CD1c-positive myeloid dendritic cell (primary cell): ENCODE measurements around the gene LENEP.
A peak's percentile ranks its signal among the peaks of the same experiment; 100 is the strongest.

ENCODE experiments used
- DNase-seq: peaks from one replicate; pipeline ENCODE4 v3.0.0-alpha.2; 2016; ENCODE audit errors: extremely low spot score

The LENEP gene

DNA sequence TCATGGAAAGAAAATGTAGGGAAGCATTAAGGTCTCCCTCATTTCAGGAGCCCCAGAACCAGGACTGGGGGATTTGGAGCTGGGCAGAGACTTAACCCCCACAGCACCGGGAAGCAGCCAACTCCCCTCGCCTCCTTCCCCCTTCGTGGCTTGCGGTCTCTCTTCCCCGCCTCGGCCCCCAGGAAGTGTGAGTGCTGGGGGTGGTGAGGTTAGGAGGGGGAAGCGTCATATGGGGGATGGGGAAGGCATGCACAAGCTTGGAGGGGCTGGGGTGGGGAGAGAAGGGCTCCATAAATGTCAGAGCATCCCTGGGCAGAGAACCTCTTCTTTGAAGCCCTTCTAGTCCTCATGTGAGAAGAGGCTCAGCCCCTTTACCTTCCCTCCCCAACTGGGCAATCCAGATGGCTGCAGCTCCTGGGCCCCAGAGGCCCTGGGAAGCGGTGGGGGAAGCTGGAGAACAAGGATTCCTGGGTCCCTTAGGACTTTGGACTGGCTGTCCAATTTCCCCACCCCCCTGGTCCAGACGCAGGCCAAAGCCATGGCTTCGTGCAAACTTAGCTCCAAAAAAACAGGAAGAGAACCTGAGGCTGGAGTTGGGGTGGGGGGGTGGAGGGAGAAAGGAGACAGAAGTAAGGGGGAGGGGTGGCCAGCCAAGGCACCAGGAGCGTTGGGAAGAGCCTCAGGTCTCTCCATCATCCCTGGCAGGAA is 17.0 kb downstream of the LENEP start:
- peak; percentile 50 for DNase-seq

DNA sequence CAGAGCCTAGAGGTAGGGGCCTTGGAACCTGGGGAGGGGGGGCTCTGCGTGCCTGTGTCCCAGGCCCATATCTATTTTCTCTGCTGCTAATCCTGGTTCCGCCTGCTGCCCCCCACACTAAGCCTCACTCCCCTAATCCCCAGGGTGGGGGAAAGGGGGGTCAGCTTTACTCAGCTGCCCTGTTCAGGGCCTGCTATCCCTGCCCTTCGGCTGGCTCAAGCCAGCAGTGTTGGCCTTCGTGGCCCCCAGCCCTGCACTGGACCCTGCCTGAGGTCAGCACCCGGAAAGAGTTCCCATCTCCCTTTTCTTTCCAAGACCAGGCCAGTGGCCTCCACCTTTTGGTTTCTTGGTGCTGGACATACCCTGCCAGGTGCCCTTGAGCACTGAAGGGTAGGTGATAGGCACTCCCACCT is 17.6 kb downstream of the LENEP start:
- DNase-seq, result no peak

- no peak for DNase-seq
These were observed 18.1 kb downstream of the LENEP start for GRCh38 chr1:155011437-155012025.

DNA sequence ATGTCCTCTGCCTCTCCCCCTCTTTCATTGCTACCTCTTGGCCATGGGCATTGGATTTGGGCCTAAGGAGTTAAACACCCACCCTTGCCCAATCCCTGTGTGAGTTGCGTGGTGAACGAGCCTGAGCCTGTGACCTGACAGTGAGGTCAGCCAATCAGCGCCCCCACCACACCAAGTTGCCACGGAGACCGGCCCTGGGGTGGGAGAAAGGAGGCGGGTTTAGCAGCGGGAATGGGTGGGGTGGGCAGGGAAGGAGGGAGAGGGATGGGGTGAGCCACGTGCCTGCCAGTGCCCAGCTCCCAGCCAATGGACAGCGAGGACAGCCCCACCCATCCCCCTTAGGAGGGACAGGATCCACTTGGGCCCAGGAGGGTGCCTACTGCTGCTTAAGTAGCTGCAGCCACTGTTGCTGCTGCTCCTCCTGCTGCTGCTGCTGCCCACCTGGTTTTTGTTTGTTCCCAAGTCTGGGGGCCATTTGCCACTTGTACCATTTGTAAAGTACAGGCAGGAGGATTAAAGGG is 18.7 kb downstream of the LENEP start:
- DNase-seq, result peak; percentile 71

DNA sequence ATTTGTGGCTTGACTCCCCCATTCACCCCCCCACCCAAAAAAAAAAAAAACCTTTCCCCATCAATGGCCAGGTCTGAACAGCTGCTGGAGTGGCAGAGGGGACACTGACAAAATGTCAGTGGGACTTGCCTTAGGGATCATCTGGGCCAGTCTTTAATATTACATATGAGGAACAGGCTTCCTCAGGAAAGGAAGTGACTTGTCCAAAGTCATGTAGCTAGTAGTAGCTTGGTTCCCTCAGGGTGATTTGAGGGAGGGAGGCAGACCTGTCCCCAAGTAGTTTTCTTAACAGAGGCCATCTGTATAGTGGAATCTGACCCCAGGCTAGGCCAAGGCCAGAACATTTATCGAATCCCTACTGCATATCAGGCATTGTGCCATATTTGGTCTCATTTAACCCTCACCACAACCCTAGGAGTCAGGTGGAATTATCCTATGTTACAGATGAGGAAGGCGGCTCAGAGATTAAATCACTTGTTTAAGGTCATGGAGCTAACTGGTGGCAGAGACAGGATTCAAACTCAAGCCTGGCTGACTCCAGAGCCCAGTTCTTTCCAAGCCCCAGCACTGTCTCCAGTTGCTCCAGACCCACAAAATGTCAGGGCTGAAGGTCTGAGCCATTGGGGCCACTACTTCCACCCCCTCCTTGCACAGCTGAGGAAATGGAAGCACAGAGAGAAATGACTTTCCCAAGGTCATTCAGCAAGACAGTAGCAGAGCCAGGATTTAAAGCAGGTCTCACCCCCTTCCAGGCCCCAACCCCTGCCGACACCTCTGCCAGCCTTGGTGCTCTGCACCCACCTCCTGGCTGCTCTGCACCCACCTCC is 19.6 kb downstream of the LENEP start:
- peak; percentile 51 for DNase-seq

DNA sequence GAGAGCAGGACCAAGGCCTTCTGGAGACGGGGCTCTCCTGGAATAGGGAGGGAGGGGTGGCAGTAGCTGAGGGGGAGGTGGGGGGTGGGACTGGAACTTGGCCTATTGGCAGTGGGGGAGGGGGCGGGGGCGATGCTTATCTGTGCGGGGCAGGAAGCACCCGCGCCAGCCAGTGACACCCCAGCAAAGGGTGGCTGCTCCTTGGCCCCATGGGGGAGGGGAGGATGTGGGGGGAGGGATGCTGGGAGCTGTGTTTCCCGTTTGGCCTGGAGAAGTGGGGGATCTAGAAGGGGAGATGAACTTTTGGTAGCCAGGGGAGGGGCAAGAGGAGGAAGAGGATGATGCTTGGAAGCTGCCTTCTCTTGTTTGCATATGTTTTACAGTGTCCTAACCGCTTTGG is 20.2 kb downstream of the LENEP start:
- no peak for DNase-seq

DNA sequence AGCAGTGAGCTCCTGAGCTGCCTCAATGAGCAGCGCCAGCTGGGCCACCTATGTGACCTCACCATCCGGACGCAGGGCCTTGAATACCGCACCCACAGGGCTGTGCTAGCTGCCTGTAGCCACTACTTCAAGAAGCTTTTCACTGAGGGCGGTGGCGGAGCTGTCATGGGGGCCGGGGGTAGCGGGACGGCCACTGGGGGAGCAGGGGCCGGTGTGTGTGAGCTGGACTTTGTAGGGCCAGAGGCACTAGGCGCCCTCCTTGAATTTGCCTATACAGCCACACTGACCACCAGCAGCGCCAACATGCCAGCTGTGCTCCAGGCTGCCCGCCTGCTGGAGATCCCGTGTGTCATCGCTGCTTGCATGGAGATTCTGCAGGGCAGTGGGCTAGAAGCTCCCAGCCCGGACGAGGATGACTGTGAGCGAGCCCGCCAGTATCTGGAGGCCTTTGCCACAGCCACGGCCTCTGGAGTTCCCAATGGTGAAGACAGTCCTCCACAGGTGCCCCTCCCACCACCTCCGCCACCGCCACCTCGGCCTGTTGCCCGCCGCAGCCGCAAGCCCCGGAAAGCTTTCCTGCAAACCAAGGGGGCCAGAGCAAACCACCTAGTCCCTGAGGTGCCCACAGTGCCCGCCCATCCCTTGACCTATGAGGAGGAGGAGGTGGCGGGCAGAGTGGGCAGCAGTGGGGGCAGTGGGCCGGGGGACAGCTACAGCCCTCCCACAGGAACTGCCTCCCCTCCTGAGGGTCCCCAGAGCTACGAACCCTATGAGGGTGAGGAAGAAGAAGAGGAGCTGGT is 21.5 kb downstream of the LENEP start:
- no peak for DNase-seq

DNA sequence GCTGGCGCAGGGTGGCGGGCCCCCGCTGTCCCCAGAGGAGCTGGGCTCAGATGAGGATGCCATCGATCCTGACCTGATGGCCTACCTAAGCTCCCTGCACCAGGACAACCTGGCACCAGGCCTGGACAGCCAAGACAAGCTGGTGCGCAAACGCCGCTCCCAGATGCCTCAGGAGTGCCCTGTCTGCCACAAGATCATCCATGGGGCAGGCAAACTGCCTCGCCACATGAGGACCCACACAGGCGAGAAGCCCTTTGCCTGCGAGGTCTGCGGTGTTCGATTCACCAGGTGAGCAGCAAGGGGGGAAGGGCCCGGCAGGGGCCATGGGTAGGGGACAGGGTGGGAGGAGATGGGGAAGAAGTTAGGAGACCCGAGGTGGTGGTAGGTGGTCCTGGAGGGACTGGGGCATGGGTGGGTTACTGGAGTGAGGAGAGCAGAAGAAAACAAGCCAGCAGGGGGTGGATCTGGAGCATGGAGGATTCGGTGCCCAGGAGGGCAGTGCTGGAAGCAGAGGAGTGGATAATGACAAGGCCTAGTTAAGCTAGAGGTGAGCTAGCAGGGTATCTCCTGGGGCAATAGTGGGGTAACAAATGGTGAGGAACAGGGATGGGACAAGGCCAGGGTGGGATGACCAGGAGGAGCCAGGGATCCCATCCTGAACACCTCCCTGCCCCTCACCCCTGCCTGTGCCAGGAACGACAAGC is 22.3 kb downstream of the LENEP start:
- no peak for DNase-seq

DNA sequence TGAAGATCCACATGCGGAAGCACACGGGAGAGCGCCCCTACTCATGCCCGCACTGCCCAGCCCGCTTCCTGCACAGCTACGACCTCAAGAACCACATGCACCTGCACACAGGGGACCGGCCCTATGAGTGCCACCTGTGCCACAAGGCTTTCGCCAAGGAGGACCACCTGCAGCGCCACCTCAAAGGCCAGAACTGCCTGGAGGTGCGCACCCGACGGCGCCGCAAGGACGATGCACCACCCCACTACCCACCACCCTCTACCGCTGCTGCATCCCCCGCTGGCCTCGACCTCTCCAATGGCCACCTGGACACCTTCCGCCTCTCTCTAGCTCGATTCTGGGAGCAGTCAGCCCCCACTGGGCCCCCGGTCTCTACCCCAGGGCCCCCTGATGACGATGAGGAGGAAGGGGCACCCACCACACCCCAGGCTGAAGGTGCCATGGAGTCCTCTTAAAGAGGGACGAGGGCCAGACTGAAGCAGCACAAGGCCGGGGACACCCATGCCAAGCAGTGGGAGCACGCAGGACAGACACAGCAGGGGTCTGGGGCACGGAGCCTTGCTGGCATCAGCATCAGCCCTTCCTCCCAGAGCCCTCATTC is 22.9 kb downstream of the LENEP start:
- no peak for DNase-seq

DNA sequence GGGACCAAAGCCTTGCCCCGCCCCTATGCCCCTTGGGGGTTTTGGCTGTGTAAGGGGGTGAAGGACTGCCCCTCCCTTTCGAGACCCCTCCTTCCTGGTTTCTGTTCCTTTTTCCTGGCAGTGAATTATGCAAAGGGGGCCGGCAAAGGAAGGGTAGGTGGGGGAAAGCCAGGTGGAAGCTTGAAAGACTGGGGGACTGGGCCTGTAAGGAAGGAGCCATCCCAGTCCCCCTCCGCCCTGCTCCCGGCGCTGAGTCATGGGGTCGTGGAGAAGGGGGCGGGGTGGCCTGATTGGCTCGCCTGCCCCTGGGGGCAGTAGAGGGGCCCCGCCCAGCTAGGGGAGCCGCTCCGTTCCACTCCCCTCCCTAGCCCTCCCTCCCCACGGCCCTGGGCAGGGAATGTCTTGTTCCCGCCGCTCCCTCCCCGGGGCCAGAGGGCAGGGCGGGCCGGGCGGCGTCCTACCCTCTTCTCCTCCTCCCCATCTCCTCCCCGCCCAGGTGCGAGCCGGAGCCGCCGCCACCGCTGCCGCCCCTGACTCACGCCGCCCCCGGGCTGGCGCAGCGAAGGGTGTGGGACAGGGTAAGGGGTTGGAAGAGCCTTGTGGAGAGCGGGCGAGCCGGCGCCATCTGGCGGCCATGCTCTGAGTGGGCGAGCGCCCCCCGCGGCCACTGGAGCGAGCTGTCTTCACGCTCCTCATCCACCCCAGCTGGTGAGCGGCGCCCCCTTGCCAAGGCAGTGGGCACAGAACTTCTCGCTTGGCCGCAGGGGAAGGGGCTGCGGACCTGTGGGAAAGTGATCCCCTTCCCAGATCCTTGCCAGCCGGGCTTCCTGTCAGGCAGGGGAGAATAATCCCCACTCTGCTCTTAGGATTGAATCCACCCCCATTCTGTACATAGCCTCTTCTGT is 23.9 kb downstream of the LENEP start:
- DNase-seq, result peak; percentile 86

GRCh38 chr1:155017946-155018316 is 24.5 kb downstream of the LENEP start:
- DNase-seq, result no peak

DNA sequence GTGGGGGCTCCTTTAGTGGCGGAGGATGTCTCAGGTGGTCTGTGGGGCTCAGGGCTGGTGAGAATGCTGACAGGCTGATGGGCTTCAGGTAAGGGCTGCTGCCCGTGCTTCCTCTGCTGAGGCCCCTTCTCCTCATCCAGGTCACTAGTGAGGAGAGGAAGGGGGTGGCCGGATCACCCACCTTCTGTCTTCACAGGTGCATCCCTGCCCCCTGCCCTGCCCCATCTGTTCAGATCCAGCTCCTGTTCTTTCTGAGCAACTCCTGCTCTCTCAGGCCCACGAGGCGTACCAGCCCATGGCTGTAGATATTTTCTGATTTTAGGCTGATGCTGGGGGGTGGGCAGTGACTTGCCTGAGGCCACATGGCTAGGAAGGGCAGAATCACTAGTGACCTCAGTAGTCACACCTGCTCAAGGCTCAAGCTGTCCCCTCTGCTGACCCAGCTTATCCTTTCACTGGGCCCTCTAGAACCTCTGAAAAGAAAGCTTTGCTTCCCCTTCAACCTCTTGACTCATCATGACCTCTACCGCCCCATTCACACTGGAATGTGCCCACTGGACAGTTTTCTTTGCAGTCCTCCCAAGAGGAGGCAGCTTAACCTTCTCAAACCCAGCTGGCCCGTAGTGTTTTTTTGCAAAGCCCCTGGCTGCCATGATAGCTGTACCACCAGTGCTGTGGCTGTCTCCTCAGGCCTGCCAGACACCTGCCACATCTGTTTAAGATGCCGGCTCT is 25.4 kb downstream of the LENEP start:
- DNase-seq, result peak; percentile 11

DNA sequence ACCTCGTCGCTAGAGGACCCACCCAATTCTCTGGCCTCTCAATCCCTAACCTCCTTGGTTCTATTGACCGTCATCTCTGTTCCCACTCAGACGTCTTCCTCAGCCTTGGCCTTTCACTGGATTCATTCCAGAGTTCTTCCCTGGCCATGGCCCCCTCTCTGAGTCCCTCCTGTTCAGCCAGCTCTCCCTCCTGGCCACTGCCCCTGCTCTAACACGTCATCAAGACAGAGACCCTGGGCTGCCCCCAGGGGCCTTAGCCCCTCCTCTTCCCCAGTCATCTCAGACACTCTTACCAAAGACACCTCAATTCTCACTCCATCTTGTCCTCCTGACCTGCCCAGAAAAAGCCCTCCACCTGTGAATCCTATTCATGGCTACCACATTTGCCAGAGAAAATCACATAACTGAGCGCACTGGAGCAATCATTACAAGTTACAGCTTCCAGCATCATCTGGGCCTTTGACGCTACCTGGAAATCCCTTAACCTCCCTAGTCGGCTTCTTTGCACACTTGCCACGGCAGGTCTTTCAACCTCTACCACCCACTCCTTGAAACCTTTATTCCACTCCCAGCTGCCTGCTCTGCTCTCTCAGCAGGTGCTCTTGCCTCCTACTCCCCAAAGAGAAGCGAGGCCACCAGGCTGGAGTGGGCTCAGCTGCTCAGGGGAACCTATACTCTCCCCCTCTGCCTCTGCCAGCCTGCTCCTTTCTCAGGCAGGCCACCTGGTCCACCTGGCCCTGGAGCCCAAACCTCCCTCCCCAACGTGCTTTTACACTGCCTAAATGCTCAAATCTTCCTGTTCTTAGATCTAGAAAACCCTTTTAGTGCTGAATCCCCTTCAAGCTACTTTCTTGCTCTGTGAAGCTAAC is 26.2 kb downstream of the LENEP start:
- DNase-seq, result no peak

- no peak for DNase-seq
These were observed 28.9 kb downstream of the LENEP start for GRCh38 chr1:155022136-155022926.

GRCh38 chr1:155022927-155023236 is 29.5 kb downstream of the LENEP start:
- DNase-seq, result peak; percentile 38

GRCh38 chr1:155023627-155024026 is 30.2 kb downstream of the LENEP start:
- DNase-seq, result no peak

GRCh38 chr1:155024315-155024714 is 30.9 kb downstream of the LENEP start:
- no peak for DNase-seq
